GM20000 (cell line): Measurements from ENCODE around the gene KIF12.

ENCODE experiments used
- DNase-seq: peaks from one replicate; pipeline ENCODE4 v3.0.0; 2012; ENCODE audit warnings: low spot score
- CTCF ChIP-seq: IDR thresholded peaks from 2 replicates; pipeline ENCODE4 v1.5.1; 2012; ENCODE audit warnings: mild to moderate bottlenecking, control low read depth; ENCODE audit errors: extremely low read depth, missing control alignments

KIF12 gene

GRCh38 chr9:114071197-114071795 is 27.8 kb downstream of the KIF12 start:
- TF ChIP-seq CTCF, result no peak

GRCh38 chr9:114070188-114071103 is 28.6 kb downstream of the KIF12 start:
- no peak for DNase-seq
- no peak for TF ChIP-seq CTCF

More at GRCh38 chr9:114071197-114071795, 27.8 kb downstream of the KIF12 start:
- DNase-seq, result no peak

- no peak for TF ChIP-seq CTCF
- DNase-seq, result no peak
Observed at GRCh38 chr9:114069476-114070187, 29.5 kb downstream of the KIF12 start.

- DNase-seq, result no peak
- TF ChIP-seq CTCF, result no peak
Observed at GRCh38 chr9:114065304-114065703, 33.8 kb downstream of the KIF12 start.

- no peak for TF ChIP-seq CTCF
Observed at GRCh38 chr9:114061830-114062474, 37.1 kb downstream of the KIF12 start.

GRCh38 chr9:114061292-114061691 is 37.8 kb downstream of the KIF12 start:
- DNase-seq, result no peak
- no peak for TF ChIP-seq CTCF

More at GRCh38 chr9:114061830-114062474, 37.1 kb downstream of the KIF12 start:
- DNase-seq, result no peak

- no peak for DNase-seq
- no peak for TF ChIP-seq CTCF
Observed at GRCh38 chr9:114060711-114061110, 38.4 kb downstream of the KIF12 start.
